SH-SY5Y (cell line): ENCODE results near the gene MAD2L1BP.

Experiments used
- GATA2 ChIP-seq: IDR thresholded peaks from 2 replicates; pipeline ENCODE4 v1.6.1; 2011; ENCODE audit warnings: mild to moderate bottlenecking, low read depth, low read length
- GATA3 ChIP-seq: IDR thresholded peaks from 2 replicates; pipeline ENCODE4 v1.6.1; 2011; ENCODE audit warnings: low read depth, mild to moderate bottlenecking, low read length, moderate library complexity

- TF ChIP-seq GATA3 = no peak
- no peak for TF ChIP-seq GATA2
These were observed 13.8 kb upstream of the MAD2L1BP start for GRCh38 chr6:43621836-43622180.
